Measurements from ENCODE around the gene PPHLN1. TPM values are rescaled to one million over a fixed set of nuclear protein-coding genes. Genes with fewer than 3 reads are reported as not detected.

PPHLN1 gene
- total RNA-seq, 1 donor from 2014 or later, result 62.1 TPM

GRCh38 chr12:42332301-42333285 is 6.6 kb downstream of the PPHLN1 start:
- Histone ChIP-seq H3K27me3 (ENCODE audit: control insufficient read depth, insufficient read depth, low read length) (no peaks in the 10 kb centered on the region), H3K36me3 (ENCODE audit: control insufficient read depth, insufficient read depth, low read length) (peaks cover 2% of the 10 kb centered on the region), H3K4me3 (ENCODE audit: low read depth, low read length) (no peak overlapping the region)
- FAIRE-seq (no peak), DNase-seq (ENCODE audit: low read depth) (peak; percentile 48)
- TF ChIP-seq CTCF (IDR thresholded peaks at IDR 0.05; ENCODE audit: insufficient read depth, low read length, severe bottlenecking), result peak; percentile 40

- no peak for TF ChIP-seq CTCF (IDR thresholded peaks at IDR 0.05; ENCODE audit: insufficient read depth, low read length, severe bottlenecking)
- Histone ChIP-seq H3K36me3 (ENCODE audit: control insufficient read depth, insufficient read depth, low read length) (peaks cover 1% of the 10 kb centered on the region), H3K4me3 (ENCODE audit: low read depth, low read length) (no peak overlapping the region), H3K27me3 (ENCODE audit: control insufficient read depth, insufficient read depth, low read length) (no peaks in the 10 kb centered on the region)
- FAIRE-seq (no peak), DNase-seq (ENCODE audit: low read depth) (no peak)
Observed at GRCh38 chr12:42336286-42336685, 10.3 kb downstream of the PPHLN1 start.

GRCh38 chr12:42338280-42338679 is 12.3 kb downstream of the PPHLN1 start:
- Histone ChIP-seq H3K4me3 (ENCODE audit: low read depth, low read length) (no peak overlapping the region), H3K27me3 (ENCODE audit: control insufficient read depth, insufficient read depth, low read length) (no peaks in the 10 kb centered on the region), H3K36me3 (ENCODE audit: control insufficient read depth, insufficient read depth, low read length) (peaks cover 1% of the 10 kb centered on the region)
- FAIRE-seq (no peak), DNase-seq (ENCODE audit: low read depth) (no peak)
- no peak for TF ChIP-seq CTCF (IDR thresholded peaks at IDR 0.05; ENCODE audit: insufficient read depth, low read length, severe bottlenecking)

GRCh38 chr12:42342028-42342427 is 16.1 kb downstream of the PPHLN1 start:
- no peak overlapping the region for H3K4me3 ChIP-seq (ENCODE audit: low read depth, low read length)
- FAIRE-seq (no peak), DNase-seq (ENCODE audit: low read depth) (no peak)
- no peak for TF ChIP-seq CTCF (IDR thresholded peaks at IDR 0.05; ENCODE audit: insufficient read depth, low read length, severe bottlenecking)
- no peaks in the 10 kb centered on the region for H3K36me3 ChIP-seq (ENCODE audit: control insufficient read depth, insufficient read depth, low read length)
- no peaks in the 10 kb centered on the region for H3K27me3 ChIP-seq (ENCODE audit: control insufficient read depth, insufficient read depth, low read length)

GRCh38 chr12:42343721-42344120 is 17.8 kb downstream of the PPHLN1 start:
- H3K27me3 ChIP-seq (ENCODE audit: control insufficient read depth, insufficient read depth, low read length), result no peaks in the 10 kb centered on the region
- no peak overlapping the region for H3K4me3 ChIP-seq (ENCODE audit: low read depth, low read length)
- no peaks in the 10 kb centered on the region for H3K36me3 ChIP-seq (ENCODE audit: control insufficient read depth, insufficient read depth, low read length)
- TF ChIP-seq CTCF (IDR thresholded peaks at IDR 0.05; ENCODE audit: insufficient read depth, low read length, severe bottlenecking), result no peak
- FAIRE-seq (no peak), DNase-seq (ENCODE audit: low read depth) (no peak)
